Measurements from ENCODE around the gene CBLL1. TPM values are rescaled to one million over a fixed set of nuclear protein-coding genes. Genes with fewer than 3 reads are reported as not detected.

CBLL1 gene
- total and polyA plus RNA-seq, 2 experiments from 2014 or later, result 31.1 to 67.4 TPM

- no peak for TF ChIP-seq ZNF114 (CRISPR knock-in tag; IDR thresholded peaks at IDR 0.05)
- no peak for TF ChIP-seq POLR2AphosphoS5 (IDR thresholded peaks at IDR 0.05; ENCODE audit: low read depth)
Observed at GRCh38 chr7:107809179-107809578, 65.2 kb downstream of the CBLL1 start (continued).

DNA sequence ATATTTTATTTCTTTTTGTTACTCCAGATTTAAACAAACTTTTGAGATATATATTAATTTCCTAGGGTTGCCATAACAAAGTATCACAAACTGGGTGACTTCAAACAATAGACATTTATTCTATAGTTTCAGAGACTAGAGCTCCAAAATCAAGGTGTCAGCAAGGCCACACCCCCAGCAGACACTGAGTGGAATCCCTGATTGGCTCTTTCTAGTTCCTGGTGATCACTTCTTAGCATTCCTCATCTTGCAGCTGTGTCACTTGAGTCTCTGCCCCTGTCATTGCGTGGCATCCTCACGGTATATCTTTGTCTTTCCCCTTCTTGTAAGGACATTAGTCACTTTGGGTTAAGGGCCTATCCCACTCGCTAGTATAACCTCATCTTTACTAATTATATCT, 66.7 kb downstream of the CBLL1 start:
- no peaks in the 10 kb centered on the region for H3K9me2 ChIP-seq (ENCODE audit: insufficient read depth)
- Mint-ChIP-seq H3K27me3 (ENCODE audit: insufficient read depth, low read depth, poor library complexity) (peaks cover 2% of the 10 kb centered on the region), H3K36me3 (ENCODE audit: low read depth) (no peaks in the 10 kb centered on the region), H3K4me3 (no peak overlapping the region), H3K4me1 (no peaks in the 10 kb centered on the region), H3K27ac (no peak overlapping the region), H3K9me3 (no peaks in the 10 kb centered on the region)
- H3K36me3 ChIP-seq (ENCODE audit: insufficient read depth), result no peaks in the 10 kb centered on the region
- no peaks in the 10 kb centered on the region for H3K4me1 ChIP-seq (ENCODE audit: insufficient read depth)
- no peak for TF ChIP-seq EZH2 (IDR thresholded peaks at IDR 0.05; ENCODE audit: low read depth, unreplicated experiment)
- no peak for TF ChIP-seq CTCF (conservative IDR thresholded peaks at IDR 0.05; ENCODE audit: low read depth in 2 of 2)
- TF ChIP-seq POLR2AphosphoS5 (IDR thresholded peaks at IDR 0.05; ENCODE audit: low read depth), result no peak
- TF ChIP-seq CREB1 (CRISPR knock-in tag; IDR thresholded peaks at IDR 0.05; ENCODE audit: low read depth), result no peak
- no peak for TF ChIP-seq NANOG (IDR thresholded peaks at IDR 0.05; ENCODE audit: borderline replicate concordance)
- no peak for TF ChIP-seq EZH2phosphoT487 (IDR thresholded peaks at IDR 0.05; ENCODE audit: unreplicated experiment)
- TF ChIP-seq, protein P1, sequence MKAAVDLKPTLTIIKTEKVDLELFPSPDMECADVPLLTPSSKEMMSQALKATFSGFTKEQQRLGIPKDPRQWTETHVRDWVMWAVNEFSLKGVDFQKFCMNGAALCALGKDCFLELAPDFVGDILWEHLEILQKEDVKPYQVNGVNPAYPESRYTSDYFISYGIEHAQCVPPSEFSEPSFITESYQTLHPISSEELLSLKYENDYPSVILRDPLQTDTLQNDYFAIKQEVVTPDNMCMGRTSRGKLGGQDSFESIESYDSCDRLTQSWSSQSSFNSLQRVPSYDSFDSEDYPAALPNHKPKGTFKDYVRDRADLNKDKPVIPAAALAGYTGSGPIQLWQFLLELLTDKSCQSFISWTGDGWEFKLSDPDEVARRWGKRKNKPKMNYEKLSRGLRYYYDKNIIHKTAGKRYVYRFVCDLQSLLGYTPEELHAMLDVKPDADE (IDR thresholded peaks at IDR 0.05), result no peak
- TF ChIP-seq, protein P2, sequence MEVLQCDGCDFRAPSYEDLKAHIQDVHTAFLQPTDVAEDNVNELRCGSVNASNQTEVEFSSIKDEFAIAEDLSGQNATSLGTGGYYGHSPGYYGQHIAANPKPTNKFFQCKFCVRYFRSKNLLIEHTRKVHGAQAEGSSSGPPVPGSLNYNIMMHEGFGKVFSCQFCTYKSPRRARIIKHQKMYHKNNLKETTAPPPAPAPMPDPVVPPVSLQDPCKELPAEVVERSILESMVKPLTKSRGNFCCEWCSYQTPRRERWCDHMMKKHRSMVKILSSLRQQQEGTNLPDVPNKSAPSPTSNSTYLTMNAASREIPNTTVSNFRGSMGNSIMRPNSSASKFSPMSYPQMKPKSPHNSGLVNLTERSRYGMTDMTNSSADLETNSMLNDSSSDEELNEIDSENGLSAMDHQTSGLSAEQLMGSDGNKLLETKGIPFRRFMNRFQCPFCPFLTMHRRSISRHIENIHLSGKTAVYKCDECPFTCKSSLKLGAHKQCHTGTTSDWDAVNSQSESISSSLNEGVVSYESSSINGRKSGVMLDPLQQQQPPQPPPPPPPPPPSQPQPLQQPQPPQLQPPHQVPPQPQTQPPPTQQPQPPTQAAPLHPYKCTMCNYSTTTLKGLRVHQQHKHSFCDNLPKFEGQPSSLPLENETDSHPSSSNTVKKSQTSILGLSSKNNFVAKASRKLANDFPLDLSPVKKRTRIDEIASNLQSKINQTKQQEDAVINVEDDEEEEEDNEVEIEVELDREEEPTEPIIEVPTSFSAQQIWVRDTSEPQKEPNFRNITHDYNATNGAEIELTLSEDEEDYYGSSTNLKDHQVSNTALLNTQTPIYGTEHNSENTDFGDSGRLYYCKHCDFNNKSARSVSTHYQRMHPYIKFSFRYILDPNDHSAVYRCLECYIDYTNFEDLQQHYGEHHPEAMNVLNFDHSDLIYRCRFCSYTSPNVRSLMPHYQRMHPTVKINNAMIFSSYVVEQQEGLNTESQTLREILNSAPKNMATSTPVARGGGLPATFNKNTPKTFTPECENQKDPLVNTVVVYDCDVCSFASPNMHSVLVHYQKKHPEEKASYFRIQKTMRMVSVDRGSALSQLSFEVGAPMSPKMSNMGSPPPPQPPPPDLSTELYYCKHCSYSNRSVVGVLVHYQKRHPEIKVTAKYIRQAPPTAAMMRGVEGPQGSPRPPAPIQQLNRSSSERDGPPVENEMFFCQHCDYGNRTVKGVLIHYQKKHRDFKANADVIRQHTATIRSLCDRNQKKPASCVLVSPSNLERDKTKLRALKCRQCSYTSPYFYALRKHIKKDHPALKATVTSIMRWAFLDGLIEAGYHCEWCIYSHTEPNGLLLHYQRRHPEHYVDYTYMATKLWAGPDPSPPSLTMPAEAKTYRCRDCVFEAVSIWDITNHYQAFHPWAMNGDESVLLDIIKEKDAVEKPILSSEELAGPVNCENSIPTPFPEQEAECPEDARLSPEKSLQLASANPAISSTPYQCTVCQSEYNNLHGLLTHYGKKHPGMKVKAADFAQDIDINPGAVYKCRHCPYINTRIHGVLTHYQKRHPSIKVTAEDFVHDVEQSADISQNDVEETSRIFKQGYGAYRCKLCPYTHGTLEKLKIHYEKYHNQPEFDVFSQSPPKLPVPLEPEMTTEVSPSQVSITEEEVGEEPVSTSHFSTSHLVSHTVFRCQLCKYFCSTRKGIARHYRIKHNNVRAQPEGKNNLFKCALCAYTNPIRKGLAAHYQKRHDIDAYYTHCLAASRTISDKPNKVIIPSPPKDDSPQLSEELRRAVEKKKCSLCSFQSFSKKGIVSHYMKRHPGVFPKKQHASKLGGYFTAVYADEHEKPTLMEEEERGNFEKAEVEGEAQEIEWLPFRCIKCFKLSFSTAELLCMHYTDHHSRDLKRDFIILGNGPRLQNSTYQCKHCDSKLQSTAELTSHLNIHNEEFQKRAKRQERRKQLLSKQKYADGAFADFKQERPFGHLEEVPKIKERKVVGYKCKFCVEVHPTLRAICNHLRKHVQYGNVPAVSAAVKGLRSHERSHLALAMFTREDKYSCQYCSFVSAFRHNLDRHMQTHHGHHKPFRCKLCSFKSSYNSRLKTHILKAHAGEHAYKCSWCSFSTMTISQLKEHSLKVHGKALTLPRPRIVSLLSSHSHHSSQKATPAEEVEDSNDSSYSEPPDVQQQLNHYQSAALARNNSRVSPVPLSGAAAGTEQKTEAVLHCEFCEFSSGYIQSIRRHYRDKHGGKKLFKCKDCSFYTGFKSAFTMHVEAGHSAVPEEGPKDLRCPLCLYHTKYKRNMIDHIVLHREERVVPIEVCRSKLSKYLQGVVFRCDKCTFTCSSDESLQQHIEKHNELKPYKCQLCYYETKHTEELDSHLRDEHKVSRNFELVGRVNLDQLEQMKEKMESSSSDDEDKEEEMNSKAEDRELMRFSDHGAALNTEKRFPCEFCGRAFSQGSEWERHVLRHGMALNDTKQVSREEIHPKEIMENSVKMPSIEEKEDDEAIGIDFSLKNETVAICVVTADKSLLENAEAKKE (CRISPR knock-in tag; IDR thresholded peaks at IDR 0.05), result no peak
- TF ChIP-seq JUNB (IDR thresholded peaks at IDR 0.05; ENCODE audit: unreplicated experiment), result no peak
- H3K4me2 ChIP-seq, result no peak overlapping the region
- DNase-seq (ENCODE audit: low spot score), result peak; percentile 19
- no peak overlapping the region for H3K4me3 ChIP-seq
- H3K27me3 ChIP-seq (ENCODE audit: insufficient read depth), result no peaks in the 10 kb centered on the region
- H3K27ac ChIP-seq (ENCODE audit: low read depth), result no peak overlapping the region
- ATAC-seq, result peak; percentile 58
- no peaks in the 10 kb centered on the region for H4K20me1 ChIP-seq (replicated peaks; ENCODE audit: insufficient read depth)
- no peaks in the 10 kb centered on the region for H3F3A ChIP-seq (replicated peaks; ENCODE audit: low read depth)
- no peaks in the 10 kb centered on the region for H3K79me2 ChIP-seq (replicated peaks; ENCODE audit: insufficient read depth)
- H2AFZ ChIP-seq, result no peak overlapping the region

Measured in GM23338 (cell line).